ENCODE measurements around the gene GCLM.

GCLM gene

DNA sequence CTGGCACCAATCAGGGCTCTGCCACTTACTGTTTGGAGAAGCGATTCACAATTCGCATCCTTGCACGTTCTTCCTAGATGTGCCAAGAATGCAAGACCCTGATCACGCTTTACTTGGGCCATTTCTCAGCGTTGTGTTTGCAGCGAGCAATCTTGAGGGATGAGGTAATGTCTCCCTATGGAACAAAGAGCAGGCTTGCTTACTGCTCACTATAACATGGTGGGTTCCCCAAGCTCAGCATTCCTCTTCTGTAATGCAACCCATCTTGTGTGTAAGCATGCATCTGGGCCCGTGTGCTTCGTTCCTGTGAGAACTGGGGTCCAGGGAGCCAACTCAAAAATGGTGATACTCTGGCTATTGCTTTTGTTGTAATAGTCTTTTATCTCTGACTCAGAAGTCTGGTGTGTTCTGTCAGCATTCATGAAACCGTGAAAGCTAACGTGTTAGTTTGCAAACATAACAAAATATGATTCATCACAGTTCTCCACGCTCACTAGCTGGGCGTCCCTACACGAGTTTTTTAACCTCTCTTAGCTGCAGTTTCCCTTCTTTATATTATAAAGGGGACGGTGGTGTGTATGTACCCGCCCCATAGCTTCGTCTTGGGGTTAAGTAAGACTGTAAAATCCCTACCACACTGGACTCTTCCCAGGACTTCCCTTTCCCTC is 63.6 kb downstream of the GCLM start:
- FAIRE-seq = no peak

DNA sequence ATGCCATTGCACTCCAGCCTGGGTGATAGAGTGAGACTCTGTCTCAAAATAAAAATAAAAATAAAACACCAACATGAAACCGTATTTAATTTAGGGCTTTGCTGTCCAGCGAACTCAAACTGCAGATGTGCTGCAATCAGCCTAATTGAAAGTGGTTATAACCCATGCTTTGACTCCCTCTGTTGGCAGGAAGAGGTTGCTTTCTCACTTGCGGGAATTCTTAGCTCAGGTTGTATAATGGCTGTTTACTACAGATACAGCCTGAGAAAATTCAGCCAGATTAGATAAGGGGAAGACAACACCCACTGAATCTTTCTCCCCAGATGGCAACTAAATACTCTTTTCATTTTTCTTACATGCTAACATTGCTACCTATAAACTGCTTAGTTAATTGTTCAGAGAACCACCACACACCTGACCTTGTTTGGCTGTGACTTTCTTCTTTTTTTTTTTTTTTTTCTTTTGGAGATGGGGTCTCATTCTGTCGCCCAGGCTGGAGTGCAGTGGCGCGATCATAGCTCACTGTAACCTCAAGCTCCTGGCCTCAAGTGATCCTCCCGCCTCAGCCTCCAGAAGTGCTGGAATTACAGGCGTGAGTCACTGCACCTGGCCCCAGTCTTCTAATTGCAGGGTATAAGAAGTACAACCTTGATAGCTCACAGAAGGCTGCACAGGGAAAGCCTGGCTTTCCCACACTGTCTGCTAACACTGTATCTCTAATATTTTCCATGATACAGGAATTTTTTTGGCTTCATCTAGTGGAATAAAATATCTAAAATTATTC is 64.8 kb downstream of the GCLM start:
- peak; percentile 53 for FAIRE-seq

DNA sequence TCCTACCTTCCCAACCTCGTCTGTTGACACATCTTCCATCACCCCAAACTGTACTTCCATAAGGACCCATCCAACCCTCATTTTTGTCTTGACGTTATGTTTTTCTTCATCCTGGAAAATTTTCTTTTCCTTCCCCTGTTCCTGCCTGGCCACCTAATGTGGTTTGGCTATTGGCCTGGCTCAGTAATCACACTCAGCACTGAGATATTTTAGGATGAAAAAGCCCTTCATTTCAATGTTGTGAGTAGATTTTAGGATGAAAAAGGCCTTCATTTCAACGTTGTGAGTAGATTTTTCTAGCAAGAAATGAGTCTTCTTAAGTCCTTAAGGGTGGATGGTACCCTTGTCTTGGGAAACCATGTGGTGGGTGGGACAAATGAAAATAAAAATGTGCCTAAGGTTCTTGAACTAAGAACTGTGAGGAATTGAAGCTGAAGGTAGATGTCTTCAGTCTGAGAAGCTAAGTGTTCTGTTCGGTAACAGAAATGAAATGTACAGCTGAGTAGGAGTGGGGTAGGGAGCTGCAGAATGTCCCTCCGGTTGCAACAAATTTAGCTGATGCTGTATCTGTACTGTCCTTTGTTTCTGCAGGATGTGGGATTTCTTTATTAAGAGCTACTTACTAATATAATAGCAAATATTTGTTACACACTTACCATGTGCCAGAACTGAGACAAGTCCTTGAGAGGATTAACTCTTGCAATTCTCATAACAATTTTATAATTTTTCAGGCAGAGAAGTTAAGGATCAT is 66.3 kb downstream of the GCLM start:
- FAIRE-seq = no peak

DNA sequence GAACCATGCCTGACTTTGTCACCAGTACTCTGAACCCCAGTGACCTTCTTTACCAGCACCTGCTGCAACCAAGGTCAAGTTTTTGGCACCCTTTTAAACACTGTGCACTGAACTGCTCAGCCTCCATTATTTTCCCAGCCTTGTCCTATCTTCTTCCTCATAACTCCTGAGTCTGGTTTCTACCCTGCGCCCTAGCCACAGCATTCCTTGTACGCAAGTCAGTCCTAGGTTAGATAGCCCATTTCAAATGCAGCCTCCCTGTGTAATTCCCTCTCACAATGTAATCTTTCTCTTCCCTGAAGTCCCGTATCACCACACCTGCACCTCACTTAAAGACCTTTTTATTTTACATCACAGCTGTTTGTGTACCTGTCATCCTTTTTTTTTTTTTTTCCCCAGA is 67.5 kb downstream of the GCLM start:
- no peak for FAIRE-seq

DNA sequence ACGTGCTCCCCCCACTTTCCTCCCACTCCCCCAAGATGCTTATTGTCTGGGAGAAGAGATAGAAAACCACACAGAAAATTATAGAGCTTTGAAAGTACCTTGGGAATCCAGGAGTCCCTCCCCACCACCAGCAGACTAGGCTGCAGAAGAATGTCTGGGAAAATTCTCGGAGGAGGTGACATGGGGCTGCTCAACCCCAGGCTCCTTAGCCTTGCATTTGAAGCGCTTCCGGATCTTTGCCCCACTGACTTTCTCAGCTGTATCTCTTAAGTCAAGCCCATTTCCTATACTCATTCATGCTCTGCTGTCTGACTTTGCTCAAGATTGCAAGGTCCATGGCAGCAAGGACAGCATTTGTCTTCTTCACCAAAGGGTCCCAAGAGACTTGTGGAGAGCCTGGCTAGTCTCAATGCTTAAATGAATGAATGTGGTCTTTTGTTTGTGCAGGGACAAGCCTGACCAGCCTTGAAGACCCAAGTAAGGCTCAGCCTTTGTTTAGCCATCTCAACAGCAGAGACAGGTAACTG is 68.2 kb downstream of the GCLM start:
- no peak for FAIRE-seq

DNA sequence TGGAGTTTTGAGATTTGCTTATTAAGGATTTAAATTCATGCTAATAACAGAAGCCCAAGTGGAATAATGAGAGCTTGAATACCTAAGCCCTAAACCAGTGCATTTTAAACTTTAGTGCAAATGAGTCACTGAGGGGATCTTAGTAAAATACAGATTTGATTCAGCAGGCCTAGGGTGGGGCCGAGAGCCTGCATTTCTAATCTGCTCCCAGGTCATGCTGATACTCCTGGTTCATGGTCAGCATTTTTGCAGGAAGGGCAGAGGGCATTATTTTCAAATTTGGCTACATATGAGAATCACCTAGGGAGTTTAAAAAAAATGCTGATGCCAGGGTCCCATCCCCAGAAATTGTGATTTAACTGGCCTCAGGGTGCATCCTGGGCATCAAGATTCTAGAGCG is 69.5 kb downstream of the GCLM start:
- FAIRE-seq = no peak

DNA sequence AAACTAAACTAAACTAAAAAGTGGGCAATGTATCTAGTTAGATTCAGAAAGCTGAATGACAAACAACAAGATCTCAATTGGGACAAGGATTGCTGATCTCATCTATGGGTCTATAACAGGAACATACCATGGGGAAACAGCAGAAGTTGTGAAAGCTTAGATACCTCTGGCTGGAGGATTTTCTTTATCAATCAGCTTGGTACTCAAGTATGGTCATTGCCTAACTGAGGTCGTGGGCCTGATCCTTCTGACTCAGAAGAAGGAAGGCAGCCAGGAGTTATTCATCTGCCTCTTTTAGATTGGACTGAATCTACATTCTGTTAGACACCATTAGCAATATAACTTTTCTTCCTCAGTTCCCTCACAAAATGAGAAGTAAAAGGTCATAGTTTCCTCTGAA is 69.9 kb downstream of the GCLM start:
- no peak for FAIRE-seq

DNA sequence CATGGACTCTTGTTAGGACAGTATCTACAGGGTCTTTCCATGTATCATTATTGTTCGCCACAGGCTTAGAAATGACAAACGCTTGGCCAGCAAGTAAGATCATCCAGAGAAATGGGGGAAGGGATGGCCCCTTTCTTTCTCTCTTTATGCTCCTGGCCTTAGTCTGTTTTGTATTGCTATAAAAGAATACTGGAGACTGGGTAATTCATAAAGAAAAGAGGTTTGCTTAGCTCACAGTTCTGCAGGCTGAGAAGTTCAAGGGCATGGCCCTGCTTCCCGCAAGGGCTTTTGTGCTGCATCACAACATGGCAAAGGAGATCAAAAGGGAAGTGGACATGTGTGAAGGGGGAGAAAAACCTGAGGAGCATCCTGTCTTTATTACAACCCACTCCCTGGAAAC is 71.3 kb downstream of the GCLM start:
- FAIRE-seq = no peak

Data from endometrium (tissue), 2 donors.